ENCODE data around the gene KRT84.
"Not testable (repeated sequence)": the region's sequence is repeated elsewhere in the genome, so short reads cannot be mapped to it uniquely, and the experiment has no call there.

The KRT84 gene

GRCh38 chr12:52360663-52361271 lies 24.7 kb downstream of the KRT84 start:
- no peak for DNase-seq (ENCODE audit: low read depth)

- no peak for DNase-seq (ENCODE audit: low read depth)
Observed at GRCh38 chr12:52360106-52360662, 25.3 kb downstream of the KRT84 start.

GRCh38 chr12:52359621-52360061 lies 25.8 kb downstream of the KRT84 start:
- no peak for DNase-seq (ENCODE audit: low read depth)

- no peak for DNase-seq (ENCODE audit: low read depth)
Observed at GRCh38 chr12:52358575-52359350, 26.7 kb downstream of the KRT84 start.

GRCh38 chr12:52356762-52357580 lies 28.5 kb downstream of the KRT84 start:
- DNase-seq (ENCODE audit: low read depth): no peak

- no peak for DNase-seq (ENCODE audit: low read depth)
Observed at GRCh38 chr12:52356031-52356761, 29.3 kb downstream of the KRT84 start.

GRCh38 chr12:52355176-52355575 lies 30.3 kb downstream of the KRT84 start:
- no peak for DNase-seq (ENCODE audit: low read depth)

- no peak for DNase-seq (ENCODE audit: low read depth)
Observed at GRCh38 chr12:52354200-52354599, 31.3 kb downstream of the KRT84 start.

- DNase-seq (ENCODE audit: low read depth): no peak
Observed at GRCh38 chr12:52353766-52354165, 31.7 kb downstream of the KRT84 start.

GRCh38 chr12:52352951-52353350 lies 32.5 kb downstream of the KRT84 start:
- DNase-seq (ENCODE audit: low read depth): no peak

GRCh38 chr12:52351196-52352059 lies 34.0 kb downstream of the KRT84 start:
- no peak for DNase-seq (ENCODE audit: low read depth)

- no peak for DNase-seq (ENCODE audit: low read depth)
Observed at GRCh38 chr12:52350786-52351185, 34.7 kb downstream of the KRT84 start.

- no peak for DNase-seq (ENCODE audit: low read depth)
Observed at GRCh38 chr12:52350021-52350620, 35.3 kb downstream of the KRT84 start.

GRCh38 chr12:52349196-52349595 lies 36.3 kb downstream of the KRT84 start:
- DNase-seq (ENCODE audit: low read depth): no peak

GRCh38 chr12:52347551-52348510 lies 37.6 kb downstream of the KRT84 start:
- DNase-seq (ENCODE audit: low read depth): no peak

- DNase-seq (ENCODE audit: low read depth): no peak
Observed at GRCh38 chr12:52347016-52347415, 38.4 kb downstream of the KRT84 start.

GRCh38 chr12:52346593-52346992 lies 38.9 kb downstream of the KRT84 start:
- no peak for DNase-seq (ENCODE audit: low read depth)

- not testable (repeated sequence) for DNase-seq (ENCODE audit: low read depth)
Observed at GRCh38 chr12:52345041-52345440, 40.4 kb downstream of the KRT84 start.

- DNase-seq (ENCODE audit: low read depth): no peak
Observed at GRCh38 chr12:52344111-52344510, 41.3 kb downstream of the KRT84 start.

Data from HS-5 (cell line).